ENCODE measurements around the gene SYT5.

- TF ChIP-seq CTCF (IDR thresholded peaks at IDR 0.05; ENCODE audit: low read depth, low read length, poor library complexity, severe bottlenecking) = no peak
- TF ChIP-seq EZH2phosphoT487 (IDR thresholded peaks at IDR 0.05; ENCODE audit: borderline replicate concordance, low read length) = no peak
Measured at GRCh38 chr19:55196803-55197202, 16.7 kb upstream of the SYT5 start.
